Ovary (tissue), 9 donors: ENCODE data around the gene BACH1. TPM values are rescaled to one million over a fixed set of nuclear protein-coding genes. Genes with fewer than 3 reads are reported as not detected.
A peak's percentile ranks its signal among the peaks of the same experiment; 100 is the strongest.

Experiments used
- DNase-seq, 5 donors: peaks; one replicate each; pipeline ENCODE4 v3.0.0-alpha.2; 2019 to 2020
- H3K27ac ChIP-seq, 2 donors: fragments of 200-600 bp; one replicate each; pipeline versions ENCODE4 v1.5.1 to v1.8.0; 2019 to 2022
- H3K27me3 ChIP-seq: fragments of 200-600 bp; one replicate; pipeline ENCODE4 v1.8.0; 2022
- H3K36me3 ChIP-seq: fragments of 200-600 bp; sonication (generic); one replicate; pipeline ENCODE4 v1.5.1; 2019
- H3K4me1 ChIP-seq: one replicate; pipeline ENCODE4 v1.8.1; 2013; ENCODE audit warnings: mild to moderate bottlenecking, moderate library complexity; ENCODE audit not compliant: insufficient read depth
- H3K4me3 ChIP-seq: fragments of 200-600 bp; sonication (generic); one replicate; pipeline ENCODE4 v1.5.1; 2017
- H3K9me3 ChIP-seq, 2 donors: fragments of 200-600 bp in 1 of 2; sonication (generic) in 1 of 2; one replicate each; pipeline versions ENCODE4 v1.5.1 to v1.8.1; 2013 to 2019; ENCODE audit warnings: mild to moderate bottlenecking in 1 of 2, moderate library complexity in 1 of 2
- EP300 ChIP-seq: sonication (generic); formaldehyde crosslinking; IDR thresholded peaks from one replicate; pipeline ENCODE4 v1.6.1; 2017; ENCODE audit warnings: antibody characterized with exemption
- POLR2A ChIP-seq: fragments of 450-650 bp; IDR thresholded peaks from one replicate; pipeline ENCODE4 v1.6.1; 2017; ENCODE audit warnings: antibody characterized with exemption, mild to moderate bottlenecking, moderate library complexity
- WGBS, 3 donors: extraction: QIAGEN DNeasy Blood & Tissue Kit in 1 of 3; methylation state at CpG; one replicate each; pipeline versions ENCODE4 v1.1.5 to v1.1.7; 2013 to 2017; 5-methylcytosine and 5-hydroxymethylcytosine counted together
- intact Hi-C, 4 donors: fragments of 100-400 bp; cut with DNase I; formaldehyde crosslinking; loops; one replicate each; pipeline versions ENCODE4 v1.11.0 to v1.15.1; 2022 to 2023
- polyA plus RNA-seq, 2 donors: library from polyadenylated mRNA; stranded (reverse); fragments of 200-250 nt in 1 of 2; fragments of 350-450 nt in 1 of 2; fragmentation: Illumina TruSeq in 1 of 2; extraction: RNeasy Lipid Tissue Mini Kit (QIAGEN cat#74804) in 1 of 2; gene quantifications; one replicate each; pipeline ENCODE4 v1.2.3, GENCODE V29; 2013 to 2014
- total RNA-seq, 7 donors: library from RNA; depleted of rRNA in 2 of 7; stranded (reverse); fragments of >200 nt in 2 of 7; fragmentation: NEBNext Ultra II Directional in 3 of 7; extraction: Animal tissue kit (Norgen Biotek cat#: 25700) in 3 of 7; gene quantifications; one replicate each; pipeline versions ENCODE4 v1.1.0 to v1.2.4, GENCODE V29; 2016 to 2023
- TF ChIP-seq, protein P1 (sequence below), 3 donors: fragments of 450-650 bp in 2 of 3; fragments of 200-600 bp in 1 of 3; IDR thresholded peaks; one replicate each; pipeline versions ENCODE4 v1.5.1 to v1.8.0; 2016 to 2022; ENCODE audit warnings: antibody characterized with exemption in 3 of 3, mild to moderate bottlenecking in 1 of 3
- donor health status: DM: no; HTN: no; CAD: no; lungs with moderate emphysema.
- donor health status: DM: no; HTN: no; CAD: no.
- donor health status: Bipolar disorder and iron deficiency.
- donor health status: DM: yes; HTN: yes; CAD: no.
- donor health status: DM: no; HTN: no; CAD: no.
- donor health status: DM: yes; HTN: yes; CAD: no.

Gene BACH1
- total and polyA plus RNA-seq, 9 donors: 11.4 to 77.0 (median 52.3) TPM

DNA sequence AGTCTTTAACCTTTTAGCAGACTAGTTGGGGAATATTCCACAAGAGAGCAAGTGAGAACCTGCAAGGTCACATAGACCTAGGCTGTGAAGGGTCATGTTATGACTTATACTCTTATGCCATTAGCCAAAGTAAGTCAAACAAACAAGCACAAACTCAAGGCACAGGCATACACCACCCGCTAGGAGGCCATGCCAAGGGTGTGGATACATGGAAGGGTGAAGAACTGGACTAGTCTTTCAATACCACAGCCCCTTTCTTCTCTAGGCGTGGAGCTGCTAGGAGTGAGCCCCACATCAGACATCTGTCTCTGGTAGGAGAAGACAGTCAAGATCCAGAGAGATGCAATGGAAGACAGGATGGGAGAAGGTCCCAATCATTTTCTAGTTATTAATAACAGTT, 68.6 kb downstream of the BACH1 start:
- Histone ChIP-seq H3K9me3 (no peaks in the 10 kb centered on the region), H3K27ac (no peak overlapping the region), H3K4me1 (no peaks in the 10 kb centered on the region), H3K4me3 (no peak overlapping the region), H3K27me3 (no peaks in the 10 kb centered on the region), H3K36me3 (no peaks in the 10 kb centered on the region)
- WGBS, 3 donors: 91 to 99% (median 97%) methylated on average over 2 of the region's 2 CpGs
- DNase-seq: no peak
- intact Hi-C loops: loop anchor here in 1 of 4 donors (10.0 kb wide), 1 partner anchor 203 kb away; no protein-coding TSS in a partner anchor
- TF ChIP-seq, protein P1, sequence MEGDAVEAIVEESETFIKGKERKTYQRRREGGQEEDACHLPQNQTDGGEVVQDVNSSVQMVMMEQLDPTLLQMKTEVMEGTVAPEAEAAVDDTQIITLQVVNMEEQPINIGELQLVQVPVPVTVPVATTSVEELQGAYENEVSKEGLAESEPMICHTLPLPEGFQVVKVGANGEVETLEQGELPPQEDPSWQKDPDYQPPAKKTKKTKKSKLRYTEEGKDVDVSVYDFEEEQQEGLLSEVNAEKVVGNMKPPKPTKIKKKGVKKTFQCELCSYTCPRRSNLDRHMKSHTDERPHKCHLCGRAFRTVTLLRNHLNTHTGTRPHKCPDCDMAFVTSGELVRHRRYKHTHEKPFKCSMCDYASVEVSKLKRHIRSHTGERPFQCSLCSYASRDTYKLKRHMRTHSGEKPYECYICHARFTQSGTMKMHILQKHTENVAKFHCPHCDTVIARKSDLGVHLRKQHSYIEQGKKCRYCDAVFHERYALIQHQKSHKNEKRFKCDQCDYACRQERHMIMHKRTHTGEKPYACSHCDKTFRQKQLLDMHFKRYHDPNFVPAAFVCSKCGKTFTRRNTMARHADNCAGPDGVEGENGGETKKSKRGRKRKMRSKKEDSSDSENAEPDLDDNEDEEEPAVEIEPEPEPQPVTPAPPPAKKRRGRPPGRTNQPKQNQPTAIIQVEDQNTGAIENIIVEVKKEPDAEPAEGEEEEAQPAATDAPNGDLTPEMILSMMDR (IDR thresholded peaks at IDR 0.05): no peak
- TF ChIP-seq POLR2A: no peak
- TF ChIP-seq EP300: no peak

GRCh38 chr21:29368906-29369305, 70.2 kb downstream of the BACH1 start:
- WGBS, 3 donors: 84 to 92% (median 90%) methylated on average over 3 of the region's 3 CpGs
- TF ChIP-seq, protein P1 (IDR thresholded peaks at IDR 0.05): no peak
- no peak for TF ChIP-seq POLR2A
- TF ChIP-seq EP300: no peak
- intact Hi-C loops: loop anchor here in 2 of 4 donors (2.0 to 10.0 kb wide), 2 partner anchors 202 to 204 kb away; no protein-coding TSS in a partner anchor

DNA sequence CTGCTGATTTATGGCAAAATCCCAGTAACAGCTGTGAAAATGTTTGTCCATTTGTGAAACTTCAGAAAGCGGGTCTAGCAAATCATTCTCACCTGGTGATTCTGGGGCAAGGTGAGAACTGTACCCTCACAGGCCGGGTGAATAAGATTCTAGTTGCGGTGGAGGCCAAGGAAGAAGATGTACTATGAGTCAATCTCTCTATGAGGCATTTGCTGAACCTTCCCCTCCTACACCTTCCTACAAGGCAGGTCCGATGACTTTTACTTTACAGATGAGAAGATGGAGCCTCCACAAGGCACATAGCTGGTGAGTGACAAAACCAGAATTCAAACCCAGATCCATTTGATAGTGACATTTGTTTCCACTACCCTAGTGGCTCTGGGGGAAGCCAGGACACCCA, 72.7 kb downstream of the BACH1 start:
- TF ChIP-seq, protein P1 (IDR thresholded peaks at IDR 0.05): no peak
- TF ChIP-seq POLR2A: no peak
- TF ChIP-seq EP300: no peak
- WGBS, 3 donors: 92 to 96% (median 95%) methylated on average over 4 of the region's 4 CpGs
- Histone ChIP-seq H3K36me3 (no peaks in the 10 kb centered on the region), H3K4me1 (no peaks in the 10 kb centered on the region), H3K4me3 (no peak overlapping the region), H3K27me3 (no peaks in the 10 kb centered on the region), H3K9me3 (no peaks in the 10 kb centered on the region), H3K27ac (no peak overlapping the region)
- no peak for DNase-seq
- intact Hi-C loops: loop anchor here (5.0 to 10.0 kb wide), 4 partner anchors 207 to 284 kb away; no protein-coding TSS in a partner anchor

More at GRCh38 chr21:29368906-29369305, 70.2 kb downstream of the BACH1 start:
- no peak for DNase-seq
- H3K4me3 ChIP-seq: no peak overlapping the region
- no peaks in the 10 kb centered on the region for H3K9me3 ChIP-seq
- no peaks in the 10 kb centered on the region for H3K27me3 ChIP-seq
- no peaks in the 10 kb centered on the region for H3K4me1 ChIP-seq
- H3K36me3 ChIP-seq: no peaks in the 10 kb centered on the region
- no peak overlapping the region for H3K27ac ChIP-seq

DNA sequence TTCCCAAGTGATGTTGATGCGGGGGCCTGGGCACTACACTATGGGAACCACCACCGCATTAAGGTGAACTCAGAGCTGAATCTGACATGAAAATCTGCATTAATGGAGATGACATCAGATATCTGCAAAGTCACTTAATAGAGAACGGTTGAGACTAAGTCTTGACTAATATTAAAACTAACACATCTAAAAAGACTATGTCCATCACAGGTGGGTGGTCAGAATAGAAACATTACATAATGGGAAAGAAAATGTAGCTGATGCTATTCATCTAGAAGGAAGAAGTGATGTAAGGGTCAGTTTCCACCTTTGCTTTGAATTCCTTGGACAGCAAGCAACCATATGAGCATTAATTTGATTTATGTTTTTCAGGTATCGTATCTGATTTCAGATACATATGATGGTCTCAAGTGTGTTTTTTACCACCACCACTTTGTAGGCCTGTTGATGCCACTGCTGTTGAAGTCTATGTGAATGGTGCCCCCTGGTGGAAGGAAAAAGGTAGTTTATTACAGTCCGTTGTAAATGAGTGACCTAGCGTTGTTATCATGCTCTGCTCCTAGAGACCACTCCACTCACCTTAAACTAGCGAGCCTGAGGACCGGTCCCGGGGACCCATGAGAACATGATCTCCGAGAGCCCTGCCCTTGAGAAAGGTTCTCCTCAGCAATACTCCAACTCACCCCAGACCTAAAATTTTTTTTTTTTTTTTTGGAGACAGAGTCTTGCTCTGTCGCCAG, 73.5 kb downstream of the BACH1 start:
- Histone ChIP-seq H3K27me3 (no peaks in the 10 kb centered on the region), H3K4me1 (no peaks in the 10 kb centered on the region), H3K27ac (no peak overlapping the region), H3K4me3 (no peak overlapping the region), H3K36me3 (no peaks in the 10 kb centered on the region), H3K9me3 (no peaks in the 10 kb centered on the region)
- WGBS, 3 donors: 48 to 51% (median 50%) methylated on average over 11 of the region's 11 CpGs
- DNase-seq: peak; percentile 28 to 64 (median 35)
- intact Hi-C loops: loop anchor here (5.0 to 10.0 kb wide), 4 partner anchors 207 to 285 kb away; no protein-coding TSS in a partner anchor
- TF ChIP-seq, protein P1 (IDR thresholded peaks at IDR 0.05): peak; percentile 70 to 78 (median 75)
- TF ChIP-seq POLR2A: no peak
